Transverse colon (tissue), 4 donors: ENCODE data around the gene INAVA. TPM values are rescaled to one million over a fixed set of nuclear protein-coding genes. Genes with fewer than 3 reads are reported as not detected.
A peak's percentile ranks its signal among the peaks of the same experiment; 100 is the strongest.

ENCODE experiments used
- DNase-seq: peaks from one replicate; pipeline ENCODE4 v3.0.0-alpha.2; 2019
- H3K27ac ChIP-seq, 4 donors: fragments of 200-600 bp; sonication (generic); 2 replicates each; pipeline ENCODE4 v1.5.1; 2016 to 2018; ENCODE audit warnings: inconsistent platforms in 4 of 4
- H3K27me3 ChIP-seq: fragments of 200-600 bp; sonication (generic); 2 replicates; pipeline ENCODE4 v1.5.1; 2017; ENCODE audit warnings: inconsistent platforms
- H3K36me3 ChIP-seq, 4 donors: fragments of 200-600 bp; sonication (generic); 2 replicates each; pipeline ENCODE4 v1.5.1; 2017 to 2019; ENCODE audit warnings: inconsistent platforms in 4 of 4
- H3K4me1 ChIP-seq, 4 donors: fragments of 200-600 bp; sonication (generic); 2 replicates each; pipeline ENCODE4 v1.5.1; 2017 to 2020; ENCODE audit warnings: inconsistent platforms in 4 of 4
- H3K4me3 ChIP-seq, 4 donors: fragments of 200-600 bp; sonication (generic); 1 replicate in 1 of 4; 2 replicates in 3 of 4; pipeline versions ENCODE4 v1.5.1 to v1.6.1; 2017 to 2019; ENCODE audit warnings: inconsistent platforms in 4 of 4
- H3K9me3 ChIP-seq, 2 donors: fragments of 200-600 bp; sonication (generic); 2 replicates each; pipeline ENCODE4 v1.5.1; 2017 to 2019; ENCODE audit warnings: inconsistent platforms in 2 of 2
- EP300 ChIP-seq: sonication (generic); formaldehyde crosslinking; IDR thresholded peaks from one replicate; pipeline ENCODE4 v1.6.1; 2017; ENCODE audit warnings: antibody characterized with exemption, low read depth
- POLR2A ChIP-seq: fragments of 450-650 bp; IDR thresholded peaks from one replicate; pipeline ENCODE4 v1.6.1; 2016; ENCODE audit warnings: antibody characterized with exemption, mild to moderate bottlenecking, moderate library complexity
- POLR2AphosphoS5 ChIP-seq, 3 donors: sonication (generic); formaldehyde crosslinking; IDR thresholded peaks; one replicate each; pipeline ENCODE4 v1.6.1; 2016; ENCODE audit warnings: antibody characterized with exemption in 3 of 3
- WGBS, 2 donors: methylation state at CpG; one replicate each; pipeline ENCODE4 v1.1.5; 2018; ENCODE audit warnings: low coverage in 1 of 2; 5-methylcytosine and 5-hydroxymethylcytosine counted together
- in situ Hi-C, 4 donors: fragments of 200-750 bp; cut with MboI; loops; one replicate each; pipeline versions ENCODE4 v1.15.0 to v1.15.1; 2017; ENCODE audit warnings: low sequenced_read_pairs in 3 of 4, low pct_ligation_motif_present in 1 of 4, low pct_unique_long_range_greater_than_20kb in 1 of 4
- intact Hi-C: fragments of 100-400 bp; cut with DNase I; formaldehyde crosslinking; loops from one replicate; pipeline ENCODE4 v1.15.1; 2023; ENCODE audit warnings: low total_unique reads
- total RNA-seq, 4 donors: library from RNA; depleted of rRNA; stranded (reverse); fragments of >200 nt; gene quantifications; one replicate each; pipeline ENCODE4 v1.1.0, GENCODE V29; 2016
- TF ChIP-seq, protein P1 (sequence below), 5 experiments: fragments of 200-600 bp in 3 of 5; fragments of 450-650 bp in 2 of 5; sonication (generic) in 3 of 5; IDR thresholded peaks; 1 replicate in 2 of 5; 2 replicates in 3 of 5; pipeline ENCODE4 v1.5.1; 2016 to 2017; ENCODE audit warnings: antibody characterized with exemption in 5 of 5, inconsistent platforms in 3 of 5, mild to moderate bottlenecking in 2 of 5, moderate library complexity in 1 of 5

Gene INAVA
- total RNA-seq, 4 donors from 2014 or later = 139 to 609 (median 265) TPM

DNA sequence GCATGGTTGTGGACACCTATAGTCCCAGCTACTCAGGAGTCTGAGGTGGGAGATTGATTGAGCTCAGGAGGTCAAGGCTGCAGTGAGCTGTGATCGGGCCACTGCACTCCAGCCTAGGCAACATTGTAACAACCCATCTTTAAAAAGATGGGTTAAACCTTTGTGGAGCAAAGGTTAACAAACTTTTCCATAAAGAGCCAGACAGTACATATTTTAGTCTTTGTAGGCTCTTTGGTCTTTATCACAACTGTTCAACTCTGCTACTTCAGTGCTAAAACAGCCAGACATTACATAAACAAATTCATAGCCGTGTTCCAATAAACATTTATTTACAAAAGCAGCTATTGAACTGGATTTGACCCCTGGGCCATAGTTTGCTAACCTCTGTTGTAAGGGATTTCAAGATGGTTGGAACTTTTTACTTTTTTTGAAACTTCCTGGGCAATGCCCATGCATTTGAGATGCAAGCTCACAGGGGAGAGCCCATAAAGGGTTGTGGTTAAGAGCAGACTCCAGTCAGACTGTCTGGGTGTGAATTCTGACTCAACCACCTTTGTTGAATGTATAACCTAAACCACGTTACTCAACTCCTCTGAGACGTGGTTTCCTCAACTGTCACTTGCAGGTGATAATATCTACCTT is 10.8 kb downstream of the INAVA start:
- in situ Hi-C loops (no loop called here), intact Hi-C loops (no loop called here)
- no peak for TF ChIP-seq EP300
- TF ChIP-seq POLR2AphosphoS5 (IDR thresholded peaks at IDR 0.05) = peak in 1 of 3 donors; percentile 46
- TF ChIP-seq, protein P1, sequence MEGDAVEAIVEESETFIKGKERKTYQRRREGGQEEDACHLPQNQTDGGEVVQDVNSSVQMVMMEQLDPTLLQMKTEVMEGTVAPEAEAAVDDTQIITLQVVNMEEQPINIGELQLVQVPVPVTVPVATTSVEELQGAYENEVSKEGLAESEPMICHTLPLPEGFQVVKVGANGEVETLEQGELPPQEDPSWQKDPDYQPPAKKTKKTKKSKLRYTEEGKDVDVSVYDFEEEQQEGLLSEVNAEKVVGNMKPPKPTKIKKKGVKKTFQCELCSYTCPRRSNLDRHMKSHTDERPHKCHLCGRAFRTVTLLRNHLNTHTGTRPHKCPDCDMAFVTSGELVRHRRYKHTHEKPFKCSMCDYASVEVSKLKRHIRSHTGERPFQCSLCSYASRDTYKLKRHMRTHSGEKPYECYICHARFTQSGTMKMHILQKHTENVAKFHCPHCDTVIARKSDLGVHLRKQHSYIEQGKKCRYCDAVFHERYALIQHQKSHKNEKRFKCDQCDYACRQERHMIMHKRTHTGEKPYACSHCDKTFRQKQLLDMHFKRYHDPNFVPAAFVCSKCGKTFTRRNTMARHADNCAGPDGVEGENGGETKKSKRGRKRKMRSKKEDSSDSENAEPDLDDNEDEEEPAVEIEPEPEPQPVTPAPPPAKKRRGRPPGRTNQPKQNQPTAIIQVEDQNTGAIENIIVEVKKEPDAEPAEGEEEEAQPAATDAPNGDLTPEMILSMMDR (IDR thresholded peaks at IDR 0.05) = no peak
- TF ChIP-seq POLR2A = peak; percentile 13
- Histone ChIP-seq H3K36me3 (peaks cover 0 to 3% (median 0%) of the 10 kb centered on the region in 4 donors), H3K27ac (peak overlapping the region; percentile 80 to 87 (median 85)), H3K27me3 (no peaks in the 10 kb centered on the region), H3K9me3 (no peaks in the 10 kb centered on the region), H3K4me1 (peaks cover 19 to 85% (median 63%) of the 10 kb centered on the region in 4 donors), H3K4me3 (no peak overlapping the region)
- DNase-seq = no peak
- whole genome bisulfite sequencing, 2 donors = 33 to 45% methylated on average over 1 to 4 of the region's 4 CpGs

DNA sequence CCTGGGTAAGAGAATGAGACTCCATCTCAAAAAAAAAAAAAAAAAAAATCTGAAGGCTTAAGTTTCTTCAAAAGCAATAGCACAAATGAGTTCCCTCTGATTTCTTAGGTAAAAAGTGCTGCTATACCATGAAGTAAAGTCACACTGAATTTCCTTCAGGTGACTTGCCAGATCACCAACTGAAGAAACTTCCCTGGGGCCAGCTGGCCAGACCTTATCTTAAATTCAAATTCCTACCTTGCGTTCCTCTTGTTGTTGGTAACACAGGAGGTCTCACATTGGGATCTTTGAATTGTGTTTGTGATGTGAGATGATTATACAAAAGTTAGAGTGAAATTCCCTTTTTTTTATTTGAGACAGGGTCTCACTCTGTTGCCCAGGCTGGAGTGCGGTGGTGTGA is 11.8 kb downstream of the INAVA start:
- DNase-seq = no peak
- intact Hi-C loops = no loop called here
- H3K4me1 ChIP-seq = peaks cover 19 to 75% (median 60%) of the 10 kb centered on the region in 4 donors
- TF ChIP-seq, protein P1 (IDR thresholded peaks at IDR 0.05) = no peak
- TF ChIP-seq EP300 (no peak), POLR2AphosphoS5 (IDR thresholded peaks at IDR 0.05) (no peak), POLR2A (no peak)
- no peaks in the 10 kb centered on the region for H3K9me3 ChIP-seq
- peak overlapping the region; percentile 80 to 87 (median 85) for H3K27ac ChIP-seq
- H3K36me3 ChIP-seq = peaks cover 0 to 3% (median 0%) of the 10 kb centered on the region in 4 donors
- in situ Hi-C loops = no loop called here
- WGBS, 2 donors = 97 to 100% methylated on average over 1 to 2 of the region's 2 CpGs
- H3K27me3 ChIP-seq = no peaks in the 10 kb centered on the region
- peak overlapping the region in 1 of 4 donors; percentile 13 for H3K4me3 ChIP-seq

DNA sequence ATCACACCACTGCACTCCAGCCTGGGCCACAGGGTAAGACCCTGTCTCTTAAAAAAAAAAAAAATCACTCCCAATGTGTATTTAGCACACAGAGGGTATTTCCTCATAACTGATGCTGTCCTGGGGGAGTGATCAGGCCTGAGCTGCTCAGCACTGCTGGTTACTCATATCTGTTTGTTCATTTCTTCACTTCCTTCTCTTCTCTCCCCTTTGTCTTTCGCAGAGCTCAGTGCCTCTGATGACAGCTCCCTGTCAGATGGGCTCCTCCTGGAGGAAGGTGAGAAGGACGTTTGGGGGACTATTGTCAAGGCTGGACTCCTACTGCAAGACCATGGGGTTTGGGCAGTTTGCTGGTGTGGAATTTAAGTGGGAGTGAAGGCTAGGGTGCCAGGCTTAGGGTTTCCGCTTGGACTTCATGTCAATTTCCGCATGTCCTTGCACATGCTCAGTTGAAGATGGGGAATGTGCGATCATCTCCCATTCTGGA is 13.0 kb downstream of the INAVA start:
- no peak for DNase-seq
- Histone ChIP-seq H3K27ac (peak overlapping the region; percentile 80 to 87 (median 85)), H3K4me3 (no peak overlapping the region), H3K9me3 (no peaks in the 10 kb centered on the region), H3K27me3 (no peaks in the 10 kb centered on the region), H3K36me3 (peaks cover 0 to 2% (median 0%) of the 10 kb centered on the region in 4 donors), H3K4me1 (peaks cover 19 to 67% (median 54%) of the 10 kb centered on the region in 4 donors)
- intact Hi-C loops (no loop called here), in situ Hi-C loops (no loop called here)
- TF ChIP-seq, protein P1 (IDR thresholded peaks at IDR 0.05) = no peak
- TF ChIP-seq POLR2AphosphoS5 (IDR thresholded peaks at IDR 0.05) (no peak), EP300 (no peak), POLR2A (no peak)
- 42 to 58% methylated on average over 3 to 5 of the region's 5 CpGs for WGBS, 2 donors

DNA sequence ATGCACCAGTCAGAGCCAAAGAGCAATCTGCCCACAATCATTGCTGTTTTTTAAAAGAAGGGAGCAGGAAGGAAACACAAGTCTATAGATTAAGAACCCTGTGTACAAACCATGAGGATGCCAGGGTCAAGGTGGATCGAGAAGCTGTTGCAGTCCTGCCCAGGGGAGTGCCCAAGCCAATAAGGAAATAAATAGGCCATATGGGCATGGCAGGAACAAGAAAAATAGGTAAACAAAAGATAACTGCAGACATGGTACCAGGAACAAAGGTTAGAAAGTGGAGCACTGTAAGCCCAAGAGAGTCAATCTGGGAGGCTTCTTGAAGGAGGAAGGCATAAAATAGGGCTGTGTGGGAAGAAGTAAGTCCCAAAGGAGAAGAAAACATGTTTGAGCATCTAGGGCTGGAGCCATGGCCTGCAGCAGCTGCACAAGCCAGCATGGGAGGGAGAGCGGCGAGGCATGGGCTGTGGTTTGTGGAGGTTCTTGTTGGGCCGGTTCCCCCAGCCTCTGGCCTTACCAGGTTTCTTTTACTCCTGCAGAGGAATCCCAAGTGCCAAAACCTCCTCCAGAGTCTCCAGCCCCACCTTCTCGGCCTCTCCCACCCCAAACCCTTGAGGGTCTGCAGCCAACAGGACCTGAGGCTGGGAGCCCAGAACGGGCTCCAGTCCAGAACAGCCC is 13.6 kb downstream of the INAVA start:
- Histone ChIP-seq H3K9me3 (no peaks in the 10 kb centered on the region), H3K4me1 (peaks cover 19 to 68% (median 53%) of the 10 kb centered on the region in 4 donors), H3K4me3 (peak overlapping the region in 1 of 4 donors; percentile 22), H3K36me3 (no peaks in the 10 kb centered on the region), H3K27ac (peak overlapping the region; percentile 80 to 89 (median 85)), H3K27me3 (no peaks in the 10 kb centered on the region)
- in situ Hi-C loops = no loop called here
- TF ChIP-seq POLR2A (no peak), EP300 (peak; percentile 82), POLR2AphosphoS5 (IDR thresholded peaks at IDR 0.05) (peak; percentile 5 to 84 (median 80))
- TF ChIP-seq, protein P1 (IDR thresholded peaks at IDR 0.05) = no peak
- intact Hi-C loops = no loop called here
- 40 to 64% methylated on average over 3 to 6 of the region's 6 CpGs for WGBS, 2 donors
- DNase-seq = peak; percentile 72
